Central memory CD8-positive, alpha-beta T cell (primary cell): Measurements from ENCODE around the gene SCMH1.

Experiments used
- ATAC-seq: fragments of 150-1000 bp; cut with Tn5 transposase; replicated peaks from 2 replicates; pipeline ENCODE4 v1.10.0; 2022; ENCODE audit warnings: mild to moderate bottlenecking, moderate FRiP score, moderate number of reproducible peaks; ENCODE audit not compliant: poor library complexity, severe bottlenecking; ENCODE audit errors: extremely low read depth
- DNase-seq, 2 donors: peaks; one replicate each; pipeline ENCODE4 v3.0.0; 2021; ENCODE audit warnings: low spot score in 2 of 2
- H3K27ac Mint-ChIP-seq: one replicate; pipeline ENCODE4 v1.8.0; 2022; ENCODE audit warnings: low read depth, mild to moderate bottlenecking, moderate library complexity, mixed read lengths
- H3K27me3 Mint-ChIP-seq: one replicate; pipeline ENCODE4 v1.8.0; 2022; ENCODE audit warnings: mixed read lengths
- H3K36me3 Mint-ChIP-seq: one replicate; pipeline ENCODE4 v1.8.0; 2022; ENCODE audit warnings: mild to moderate bottlenecking, moderate library complexity, mixed read lengths; ENCODE audit not compliant: insufficient read depth
- H3K4me1 Mint-ChIP-seq: one replicate; pipeline ENCODE4 v1.8.0; 2022; ENCODE audit warnings: mixed read lengths
- H3K4me3 Mint-ChIP-seq: one replicate; pipeline ENCODE4 v1.8.0; 2022; ENCODE audit warnings: mild to moderate bottlenecking, moderate library complexity, mixed read lengths
- H3K9me3 Mint-ChIP-seq: one replicate; pipeline ENCODE4 v1.8.0; 2022; ENCODE audit warnings: mixed read lengths

Gene SCMH1

GRCh38 chr1:41093826-41094225 lies 148.3 kb downstream of the SCMH1 start:
- DNase-seq (no peak), ATAC-seq (no peak)
- H3K27me3 Mint-ChIP-seq, result no peaks in the 10 kb centered on the region
- H3K4me3 Mint-ChIP-seq, result no peak overlapping the region
- no peaks in the 10 kb centered on the region for H3K4me1 Mint-ChIP-seq
- no peak overlapping the region for H3K27ac Mint-ChIP-seq
- H3K9me3 Mint-ChIP-seq, result no peaks in the 10 kb centered on the region
- peaks cover 1% of the 10 kb centered on the region for H3K36me3 Mint-ChIP-seq

- no peak overlapping the region for H3K4me3 Mint-ChIP-seq
- ATAC-seq, result no peak
- H3K27ac Mint-ChIP-seq, result no peak overlapping the region
- no peaks in the 10 kb centered on the region for H3K9me3 Mint-ChIP-seq
- DNase-seq, result no peak
- H3K4me1 Mint-ChIP-seq, result no peaks in the 10 kb centered on the region
- H3K27me3 Mint-ChIP-seq, result no peaks in the 10 kb centered on the region
- no peaks in the 10 kb centered on the region for H3K36me3 Mint-ChIP-seq
Observed at GRCh38 chr1:41086921-41087320, 155.2 kb downstream of the SCMH1 start.

- DNase-seq (no peak), ATAC-seq (no peak)
- H3K4me1 Mint-ChIP-seq, result no peaks in the 10 kb centered on the region
- H3K27ac Mint-ChIP-seq, result no peak overlapping the region
- H3K27me3 Mint-ChIP-seq, result no peaks in the 10 kb centered on the region
- no peak overlapping the region for H3K4me3 Mint-ChIP-seq
- peaks cover 1% of the 10 kb centered on the region for H3K36me3 Mint-ChIP-seq
- peaks cover 4% of the 10 kb centered on the region for H3K9me3 Mint-ChIP-seq
Observed at GRCh38 chr1:41078616-41079015, 163.5 kb downstream of the SCMH1 start.

GRCh38 chr1:41078193-41078592 lies 163.9 kb downstream of the SCMH1 start:
- Mint-ChIP-seq H3K27me3 (no peaks in the 10 kb centered on the region), H3K36me3 (peaks cover 1% of the 10 kb centered on the region), H3K27ac (no peak overlapping the region), H3K9me3 (peaks cover 4% of the 10 kb centered on the region), H3K4me1 (no peaks in the 10 kb centered on the region), H3K4me3 (no peak overlapping the region)
- ATAC-seq, result no peak
- DNase-seq, result no peak

- no peak for DNase-seq
- no peaks in the 10 kb centered on the region for H3K27me3 Mint-ChIP-seq
- H3K36me3 Mint-ChIP-seq, result peaks cover 8% of the 10 kb centered on the region
- no peak for ATAC-seq
- H3K4me1 Mint-ChIP-seq, result no peaks in the 10 kb centered on the region
- H3K4me3 Mint-ChIP-seq, result no peak overlapping the region
- no peak overlapping the region for H3K27ac Mint-ChIP-seq
- peaks cover 4% of the 10 kb centered on the region for H3K9me3 Mint-ChIP-seq
Observed at GRCh38 chr1:41073971-41074370, 168.1 kb downstream of the SCMH1 start.

GRCh38 chr1:41072051-41072450 lies 170.1 kb downstream of the SCMH1 start:
- H3K4me1 Mint-ChIP-seq, result no peaks in the 10 kb centered on the region
- peaks cover 11% of the 10 kb centered on the region for H3K36me3 Mint-ChIP-seq
- DNase-seq (no peak), ATAC-seq (no peak)
- H3K9me3 Mint-ChIP-seq, result no peaks in the 10 kb centered on the region
- no peaks in the 10 kb centered on the region for H3K27me3 Mint-ChIP-seq
- no peak overlapping the region for H3K4me3 Mint-ChIP-seq
- no peak overlapping the region for H3K27ac Mint-ChIP-seq

GRCh38 chr1:41056907-41057306 lies 185.2 kb downstream of the SCMH1 start:
- Mint-ChIP-seq H3K4me3 (no peak overlapping the region), H3K36me3 (peaks cover 16% of the 10 kb centered on the region), H3K4me1 (no peaks in the 10 kb centered on the region), H3K27me3 (no peaks in the 10 kb centered on the region), H3K27ac (no peak overlapping the region), H3K9me3 (no peaks in the 10 kb centered on the region)
- DNase-seq, result no peak
- no peak for ATAC-seq

- Mint-ChIP-seq H3K27ac (no peak overlapping the region), H3K4me3 (no peak overlapping the region), H3K27me3 (no peaks in the 10 kb centered on the region), H3K36me3 (peaks cover 10% of the 10 kb centered on the region), H3K4me1 (no peaks in the 10 kb centered on the region), H3K9me3 (no peaks in the 10 kb centered on the region)
- no peak for DNase-seq
- ATAC-seq, result no peak
Observed at GRCh38 chr1:41053316-41053715, 188.8 kb downstream of the SCMH1 start.

- DNase-seq (no peak), ATAC-seq (no peak)
- Mint-ChIP-seq H3K27me3 (no peaks in the 10 kb centered on the region), H3K36me3 (peaks cover 12% of the 10 kb centered on the region), H3K4me1 (no peaks in the 10 kb centered on the region), H3K4me3 (no peak overlapping the region), H3K9me3 (no peaks in the 10 kb centered on the region), H3K27ac (no peak overlapping the region)
Observed at GRCh38 chr1:41051022-41051421, 191.1 kb downstream of the SCMH1 start.

GRCh38 chr1:41048540-41048939 lies 193.6 kb downstream of the SCMH1 start:
- no peak overlapping the region for H3K4me3 Mint-ChIP-seq
- H3K4me1 Mint-ChIP-seq, result no peaks in the 10 kb centered on the region
- no peak for ATAC-seq
- H3K36me3 Mint-ChIP-seq, result peaks cover 5% of the 10 kb centered on the region
- no peaks in the 10 kb centered on the region for H3K9me3 Mint-ChIP-seq
- H3K27ac Mint-ChIP-seq, result no peak overlapping the region
- no peak for DNase-seq
- H3K27me3 Mint-ChIP-seq, result no peaks in the 10 kb centered on the region

- H3K36me3 Mint-ChIP-seq, result peaks cover 4% of the 10 kb centered on the region
- ATAC-seq (no peak), DNase-seq (no peak)
- H3K27me3 Mint-ChIP-seq, result no peaks in the 10 kb centered on the region
- H3K27ac Mint-ChIP-seq, result no peak overlapping the region
- H3K9me3 Mint-ChIP-seq, result no peaks in the 10 kb centered on the region
- no peaks in the 10 kb centered on the region for H3K4me1 Mint-ChIP-seq
- no peak overlapping the region for H3K4me3 Mint-ChIP-seq
Observed at GRCh38 chr1:41046347-41046775, 195.7 kb downstream of the SCMH1 start.

- no peaks in the 10 kb centered on the region for H3K9me3 Mint-ChIP-seq
- H3K4me3 Mint-ChIP-seq, result no peak overlapping the region
- H3K27ac Mint-ChIP-seq, result no peak overlapping the region
- DNase-seq (no peak), ATAC-seq (no peak)
- peaks cover 4% of the 10 kb centered on the region for H3K36me3 Mint-ChIP-seq
- H3K4me1 Mint-ChIP-seq, result no peaks in the 10 kb centered on the region
- no peaks in the 10 kb centered on the region for H3K27me3 Mint-ChIP-seq
Observed at GRCh38 chr1:41045740-41046139, 196.4 kb downstream of the SCMH1 start.

- ATAC-seq, result no peak
- Mint-ChIP-seq H3K36me3 (peaks cover 4% of the 10 kb centered on the region), H3K9me3 (no peaks in the 10 kb centered on the region), H3K4me3 (no peak overlapping the region), H3K27me3 (no peaks in the 10 kb centered on the region), H3K4me1 (no peaks in the 10 kb centered on the region), H3K27ac (no peak overlapping the region)
- DNase-seq, result no peak
Observed at GRCh38 chr1:41044187-41044586, 197.9 kb downstream of the SCMH1 start.
